ENCODE data around the gene TXNRD2. TPM values are rescaled to one million over a fixed set of nuclear protein-coding genes. Genes with fewer than 3 reads are reported as not detected.
"Not testable (repeated sequence)": the region's sequence is repeated elsewhere in the genome, so short reads cannot be mapped to it uniquely, and the experiment has no call there.

Gene TXNRD2
- total RNA-seq, 2 experiments from 2014 or later = 24.7 to 28.9 TPM

DNA sequence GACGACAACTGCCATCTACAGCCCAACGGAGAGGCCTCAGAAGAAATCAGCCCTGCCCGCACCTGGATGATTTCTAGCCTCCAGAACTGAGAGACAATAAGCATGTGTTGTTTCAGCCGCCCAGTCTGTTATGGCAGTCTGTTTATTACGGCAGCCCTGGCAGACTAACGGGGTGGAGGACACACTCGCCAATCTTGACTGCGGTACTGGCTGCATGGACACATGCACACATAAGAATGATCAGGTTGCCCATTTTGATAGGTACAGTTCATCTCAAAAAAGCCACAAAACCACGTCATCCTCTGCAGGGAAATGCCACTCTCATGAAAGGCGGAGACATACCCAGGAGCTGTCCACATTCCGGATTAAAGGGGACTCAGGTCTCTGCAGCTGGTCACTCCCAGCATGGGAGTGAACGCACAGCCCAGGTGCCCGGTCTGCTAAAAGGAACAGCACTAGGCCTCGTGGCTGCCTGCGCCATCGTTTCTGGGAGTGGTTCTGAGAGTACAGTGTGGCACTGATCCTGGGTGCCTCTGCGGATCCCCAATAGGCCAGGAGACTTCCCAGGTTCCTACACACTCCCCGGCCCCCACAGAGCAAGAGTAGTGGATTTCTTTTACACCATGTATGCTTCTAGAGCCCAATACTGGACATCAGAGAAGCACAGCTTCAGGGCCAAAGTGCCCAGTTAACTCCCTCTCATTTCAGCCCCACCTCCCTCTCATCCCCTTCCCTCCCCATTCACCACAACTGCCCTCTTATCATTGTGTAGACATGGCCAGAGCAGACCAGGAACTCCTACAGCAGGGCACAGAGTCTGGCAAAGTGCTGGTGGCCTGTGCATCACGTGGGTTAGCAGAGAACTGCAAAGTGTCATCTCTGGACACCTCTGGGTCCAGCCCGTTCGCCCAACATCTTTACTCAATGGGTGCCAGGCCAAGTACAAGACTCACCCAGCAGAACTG lies 11.8 kb downstream of the TXNRD2 start:
- no peak overlapping the region for H2AFZ ChIP-seq (ENCODE audit: low read length)
- intact Hi-C loops (cut with micrococcal nuclease; ENCODE audit: unreplicated experiment) = no loop called here
- H3K9me3 ChIP-seq (ENCODE audit: low read length) = no peaks in the 10 kb centered on the region
- H3K4me3 ChIP-seq (ENCODE audit: low read depth, low read length, poor library complexity, severe bottlenecking) = no peak overlapping the region
- ChIA-PET POLR2A (interaction anchor here (0.7 kb wide), 2 partner anchors 138 to 226 kb away, joined by 3 to 4 read pairs; no protein-coding TSS in a partner anchor), CTCF (ENCODE audit: unreplicated experiment) (no interaction called here)
- no peaks in the 10 kb centered on the region for H3K4me1 ChIP-seq (ENCODE audit: insufficient read depth, low read length, poor library complexity, severe bottlenecking)
- no peaks in the 10 kb centered on the region for H4K20me1 ChIP-seq (ENCODE audit: insufficient read depth, low read length)
- no peaks in the 10 kb centered on the region for H3K9me2 ChIP-seq (ENCODE audit: insufficient read depth, low read length)
- H3K79me2 ChIP-seq (ENCODE audit: insufficient read depth, low read depth, low read length) = no peaks in the 10 kb centered on the region
- no TSS peak for BruUV-seq (replicated peaks)
- TF ChIP-seq, protein P1, sequence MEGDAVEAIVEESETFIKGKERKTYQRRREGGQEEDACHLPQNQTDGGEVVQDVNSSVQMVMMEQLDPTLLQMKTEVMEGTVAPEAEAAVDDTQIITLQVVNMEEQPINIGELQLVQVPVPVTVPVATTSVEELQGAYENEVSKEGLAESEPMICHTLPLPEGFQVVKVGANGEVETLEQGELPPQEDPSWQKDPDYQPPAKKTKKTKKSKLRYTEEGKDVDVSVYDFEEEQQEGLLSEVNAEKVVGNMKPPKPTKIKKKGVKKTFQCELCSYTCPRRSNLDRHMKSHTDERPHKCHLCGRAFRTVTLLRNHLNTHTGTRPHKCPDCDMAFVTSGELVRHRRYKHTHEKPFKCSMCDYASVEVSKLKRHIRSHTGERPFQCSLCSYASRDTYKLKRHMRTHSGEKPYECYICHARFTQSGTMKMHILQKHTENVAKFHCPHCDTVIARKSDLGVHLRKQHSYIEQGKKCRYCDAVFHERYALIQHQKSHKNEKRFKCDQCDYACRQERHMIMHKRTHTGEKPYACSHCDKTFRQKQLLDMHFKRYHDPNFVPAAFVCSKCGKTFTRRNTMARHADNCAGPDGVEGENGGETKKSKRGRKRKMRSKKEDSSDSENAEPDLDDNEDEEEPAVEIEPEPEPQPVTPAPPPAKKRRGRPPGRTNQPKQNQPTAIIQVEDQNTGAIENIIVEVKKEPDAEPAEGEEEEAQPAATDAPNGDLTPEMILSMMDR (conservative IDR thresholded peaks at IDR 0.05; ENCODE audit: low read length) = no peak
- no peak for TF ChIP-seq EZH2phosphoT487 (IDR thresholded peaks at IDR 0.05; ENCODE audit: borderline replicate concordance, low read depth, low read length)
- no peaks in the 10 kb centered on the region for H3K36me3 ChIP-seq (ENCODE audit: insufficient read depth, low read length)
- no peak overlapping the region for H3K4me2 ChIP-seq (ENCODE audit: low read length)
- no peak overlapping the region for H3K27ac ChIP-seq (ENCODE audit: low read depth, low read length, poor library complexity, severe bottlenecking)
- no peak for DNase-seq (ENCODE audit: low spot score)

DNA sequence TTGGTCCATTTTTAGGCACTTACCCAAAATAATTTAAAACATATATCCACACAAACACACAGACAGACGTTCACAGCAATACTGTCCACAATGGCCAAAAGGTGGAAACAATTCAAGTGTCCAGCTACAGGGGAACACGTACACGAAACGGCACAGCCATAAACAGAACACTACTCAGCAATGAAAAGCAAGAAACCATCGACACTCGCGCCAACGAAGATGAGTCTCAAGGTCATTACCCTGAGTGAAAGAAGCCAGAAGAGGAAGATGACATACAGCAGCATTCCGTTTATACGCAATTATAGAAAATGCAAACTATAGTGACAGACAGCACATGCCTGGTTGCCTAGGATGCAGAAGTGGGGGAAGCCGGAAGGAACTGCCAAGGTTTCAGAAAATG lies 13.4 kb downstream of the TXNRD2 start:
- Histone ChIP-seq H2AFZ (ENCODE audit: low read length) (no peak overlapping the region), H3K4me3 (ENCODE audit: low read depth, low read length, poor library complexity, severe bottlenecking) (no peak overlapping the region), H3K79me2 (ENCODE audit: insufficient read depth, low read depth, low read length) (no peaks in the 10 kb centered on the region), H3K27ac (ENCODE audit: low read depth, low read length, poor library complexity, severe bottlenecking) (no peak overlapping the region), H3K4me1 (ENCODE audit: insufficient read depth, low read length, poor library complexity, severe bottlenecking) (no peaks in the 10 kb centered on the region), H3K9me3 (ENCODE audit: low read length) (no peaks in the 10 kb centered on the region), H3K9me2 (ENCODE audit: insufficient read depth, low read length) (no peaks in the 10 kb centered on the region), H3K4me2 (ENCODE audit: low read length) (no peak overlapping the region), H4K20me1 (ENCODE audit: insufficient read depth, low read length) (no peaks in the 10 kb centered on the region), H3K36me3 (ENCODE audit: insufficient read depth, low read length) (no peaks in the 10 kb centered on the region)
- ChIA-PET POLR2A (no interaction called here), CTCF (ENCODE audit: unreplicated experiment) (no interaction called here)
- DNase-seq (ENCODE audit: low spot score) = no peak
- no TSS peak for BruUV-seq (replicated peaks)
- no peak for TF ChIP-seq EZH2phosphoT487 (IDR thresholded peaks at IDR 0.05; ENCODE audit: borderline replicate concordance, low read depth, low read length)
- TF ChIP-seq, protein P1 (conservative IDR thresholded peaks at IDR 0.05; ENCODE audit: low read length) = no peak
- intact Hi-C loops (cut with micrococcal nuclease; ENCODE audit: unreplicated experiment) = no loop called here

DNA sequence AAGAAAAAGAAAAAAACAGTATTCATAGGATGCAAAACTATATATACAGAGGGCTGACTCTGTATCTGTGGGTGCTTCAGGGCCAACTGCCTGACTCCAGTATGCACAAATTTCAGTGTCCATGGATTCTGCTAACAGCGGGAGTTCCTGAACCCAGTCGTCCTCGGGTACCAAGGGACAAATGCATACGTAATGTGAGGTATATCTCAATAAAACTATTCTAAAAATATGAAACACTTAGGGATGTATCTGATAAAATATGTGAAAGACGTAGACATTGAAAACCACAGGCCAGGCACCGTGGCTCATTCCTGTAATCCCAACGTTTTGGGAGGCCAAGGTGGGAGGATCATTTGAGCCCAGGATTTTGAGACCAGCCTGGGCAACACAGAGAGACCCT lies 13.9 kb downstream of the TXNRD2 start:
- POLR2A ChIA-PET = no interaction called here
- H3K9me3 ChIP-seq (ENCODE audit: low read length) = no peaks in the 10 kb centered on the region
- no peak overlapping the region for H3K4me2 ChIP-seq (ENCODE audit: low read length)
- no peaks in the 10 kb centered on the region for H3K79me2 ChIP-seq (ENCODE audit: insufficient read depth, low read depth, low read length)
- H2AFZ ChIP-seq (ENCODE audit: low read length) = no peak overlapping the region
- no TSS peak for BruUV-seq (replicated peaks)
- no peak for DNase-seq (ENCODE audit: low spot score)
- no peak overlapping the region for H3K27ac ChIP-seq (ENCODE audit: low read depth, low read length, poor library complexity, severe bottlenecking)
- TF ChIP-seq, protein P1 (conservative IDR thresholded peaks at IDR 0.05; ENCODE audit: low read length) = no peak
- no peak for TF ChIP-seq EZH2phosphoT487 (IDR thresholded peaks at IDR 0.05; ENCODE audit: borderline replicate concordance, low read depth, low read length)
- intact Hi-C loops (cut with micrococcal nuclease; ENCODE audit: unreplicated experiment) = no loop called here
- no peaks in the 10 kb centered on the region for H3K9me2 ChIP-seq (ENCODE audit: insufficient read depth, low read length)
- H3K4me1 ChIP-seq (ENCODE audit: insufficient read depth, low read length, poor library complexity, severe bottlenecking) = no peaks in the 10 kb centered on the region
- H3K4me3 ChIP-seq (ENCODE audit: low read depth, low read length, poor library complexity, severe bottlenecking) = no peak overlapping the region
- no peaks in the 10 kb centered on the region for H3K36me3 ChIP-seq (ENCODE audit: insufficient read depth, low read length)
- CTCF ChIA-PET (ENCODE audit: unreplicated experiment) = no interaction called here
- H4K20me1 ChIP-seq (ENCODE audit: insufficient read depth, low read length) = no peaks in the 10 kb centered on the region

DNA sequence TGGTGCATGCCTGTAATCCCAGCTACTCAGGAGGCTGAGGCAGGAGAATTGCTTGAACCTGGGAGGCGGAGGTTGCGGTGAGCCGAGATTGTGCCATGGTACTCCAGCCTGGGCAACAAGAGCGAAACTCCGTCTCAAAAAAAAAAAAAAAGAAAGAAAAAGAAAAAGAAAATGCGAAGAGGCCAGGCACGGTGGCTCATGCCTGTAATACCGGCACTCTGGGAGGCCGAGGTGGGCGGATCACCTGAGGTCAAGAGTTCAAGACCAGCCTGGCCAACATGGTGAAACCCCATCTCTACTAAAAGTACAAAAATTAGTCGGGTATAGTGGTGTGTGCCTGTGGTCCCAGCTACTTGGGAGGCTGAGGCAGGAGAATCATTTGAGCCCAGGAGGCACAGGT lies 15.6 kb downstream of the TXNRD2 start:
- H3K4me3 ChIP-seq (ENCODE audit: low read depth, low read length, poor library complexity, severe bottlenecking); H3K4me2 ChIP-seq (ENCODE audit: low read length); DNase-seq (ENCODE audit: low spot score); H3K9me3 ChIP-seq (ENCODE audit: low read length); H2AFZ ChIP-seq (ENCODE audit: low read length); H3K36me3 ChIP-seq (ENCODE audit: insufficient read depth, low read length); intact Hi-C loops (cut with micrococcal nuclease; ENCODE audit: unreplicated experiment); H3K4me1 ChIP-seq (ENCODE audit: insufficient read depth, low read length, poor library complexity, severe bottlenecking); H3K79me2 ChIP-seq (ENCODE audit: insufficient read depth, low read depth, low read length); CTCF ChIA-PET (ENCODE audit: unreplicated experiment); H3K9me2 ChIP-seq (ENCODE audit: insufficient read depth, low read length); H4K20me1 ChIP-seq (ENCODE audit: insufficient read depth, low read length); BruUV-seq (replicated peaks); H3K27ac ChIP-seq (ENCODE audit: low read depth, low read length, poor library complexity, severe bottlenecking): not testable (repeated sequence)
- POLR2A ChIA-PET = interaction anchor here (1.0 kb wide), 1 partner anchor 152 kb away, joined by 4 read pairs; no protein-coding TSS in a partner anchor

Data from OCI-LY7 (cell line).